Testis (tissue), 3 donors: ENCODE measurements around the gene ACSS1. TPM values are rescaled to one million over a fixed set of nuclear protein-coding genes. Genes with fewer than 3 reads are reported as not detected.
A peak's percentile ranks its signal among the peaks of the same experiment; 100 is the strongest.

Experiments
- DNase-seq: peaks from one replicate; pipeline ENCODE4 v3.0.0-alpha.2; 2019
- H3K27ac ChIP-seq, 2 donors: fragments of 200-600 bp; sonication (generic); one replicate each; pipeline ENCODE4 v1.5.1; 2019
- H3K27me3 ChIP-seq: fragments of 200-600 bp; sonication (generic); one replicate; pipeline ENCODE4 v1.5.1; 2019
- H3K36me3 ChIP-seq: fragments of 200-600 bp; sonication (generic); one replicate; pipeline ENCODE4 v1.5.1; 2017; ENCODE audit warnings: low read depth; ENCODE audit errors: missing control alignments
- H3K4me1 ChIP-seq: fragments of 200-600 bp; sonication (generic); one replicate; pipeline ENCODE4 v1.5.1; 2019
- H3K4me3 ChIP-seq, 2 donors: fragments of 200-600 bp; sonication (generic); one replicate each; pipeline ENCODE4 v1.5.1; 2017 to 2019
- H3K9me3 ChIP-seq: fragments of 200-600 bp; sonication (generic); one replicate; pipeline ENCODE4 v1.5.1; 2017
- CTCF ChIP-seq, 3 experiments: fragments of 450-650 bp in 2 of 3; fragments of 200-600 bp in 1 of 3; sonication (generic) in 1 of 3; IDR thresholded peaks; one replicate each; pipeline ENCODE4 v1.5.1; 2016 to 2019; ENCODE audit warnings: antibody characterized with exemption in 3 of 3, mild to moderate bottlenecking in 2 of 3, moderate library complexity in 1 of 3
- POLR2A ChIP-seq: fragments of 450-650 bp; IDR thresholded peaks from one replicate; pipeline ENCODE4 v1.6.1; 2017; ENCODE audit warnings: antibody characterized with exemption, mild to moderate bottlenecking, moderate library complexity
- WGBS, 2 donors: methylation state at CpG; one replicate each; pipeline ENCODE4 v1.1.5; 2018; 5-methylcytosine and 5-hydroxymethylcytosine counted together
- intact Hi-C: fragments of 100-400 bp; cut with DNase I; formaldehyde crosslinking; loops from one replicate; pipeline ENCODE4 v1.15.1; 2023; ENCODE audit warnings: low total_unique reads
- polyA plus RNA-seq: library from polyadenylated mRNA; stranded (reverse); fragments of 350-450 nt; fragmentation: Illumina TruSeq; extraction: RNeasy Lipid Tissue Mini Kit (QIAGEN cat#74804); gene quantifications from one replicate; pipeline ENCODE4 v1.2.3, GENCODE V29; 2014; ENCODE audit warnings: low read depth, low replicate concordance; ENCODE audit not compliant: insufficient read depth
- total RNA-seq, 2 donors: library from RNA; depleted of rRNA; stranded (reverse); fragments of >200 nt; gene quantifications; one replicate each; pipeline ENCODE4 v1.2.3, GENCODE V29; 2016

The ACSS1 gene
- total and polyA plus RNA-seq, 3 donors from 2014 or later: 61.5 to 184 (median 162) TPM

GRCh38 chr20:25033924-25034300, 24.0 kb downstream of the ACSS1 start:
- 26% methylated on average over 3 of the region's 3 CpGs for WGBS, 2 donors
- H3K27me3 ChIP-seq: no peaks in the 10 kb centered on the region
- intact Hi-C loops: no loop called here
- no peak for DNase-seq
- H3K4me3 ChIP-seq: no peak overlapping the region
- peak overlapping the region; percentile 38 to 75 for H3K27ac ChIP-seq
- no peak for TF ChIP-seq POLR2A
- TF ChIP-seq CTCF (IDR thresholded peaks at IDR 0.05): no peak
- H3K9me3 ChIP-seq: no peaks in the 10 kb centered on the region
- H3K36me3 ChIP-seq: no peaks in the 10 kb centered on the region
- H3K4me1 ChIP-seq: peaks cover 82% of the 10 kb centered on the region

GRCh38 chr20:25033265-25033923, 24.5 kb downstream of the ACSS1 start:
- Histone ChIP-seq H3K9me3 (no peaks in the 10 kb centered on the region), H3K4me3 (no peak overlapping the region), H3K27ac (peak overlapping the region; percentile 38 to 75), H3K4me1 (peaks cover 77% of the 10 kb centered on the region), H3K27me3 (no peaks in the 10 kb centered on the region), H3K36me3 (no peaks in the 10 kb centered on the region)
- WGBS, 2 donors: 27 to 33% methylated on average over 6 of the region's 6 CpGs
- DNase-seq: no peak
- intact Hi-C loops: no loop called here
- TF ChIP-seq POLR2A (no peak), CTCF (IDR thresholded peaks at IDR 0.05) (no peak)

GRCh38 chr20:25032478-25033264, 25.3 kb downstream of the ACSS1 start:
- H3K27me3 ChIP-seq: no peaks in the 10 kb centered on the region
- H3K4me1 ChIP-seq: peaks cover 70% of the 10 kb centered on the region
- H3K9me3 ChIP-seq: no peaks in the 10 kb centered on the region
- intact Hi-C loops: no loop called here
- DNase-seq: peak; percentile 95
- TF ChIP-seq POLR2A (no peak), CTCF (IDR thresholded peaks at IDR 0.05) (no peak)
- H3K4me3 ChIP-seq: peak overlapping the region in 1 of 2 donors; percentile 23
- WGBS, 2 donors: 7 to 18% methylated on average over 14 to 29 of the region's 29 CpGs
- H3K27ac ChIP-seq: peak overlapping the region; percentile 71 to 75
- no peaks in the 10 kb centered on the region for H3K36me3 ChIP-seq

DNA sequence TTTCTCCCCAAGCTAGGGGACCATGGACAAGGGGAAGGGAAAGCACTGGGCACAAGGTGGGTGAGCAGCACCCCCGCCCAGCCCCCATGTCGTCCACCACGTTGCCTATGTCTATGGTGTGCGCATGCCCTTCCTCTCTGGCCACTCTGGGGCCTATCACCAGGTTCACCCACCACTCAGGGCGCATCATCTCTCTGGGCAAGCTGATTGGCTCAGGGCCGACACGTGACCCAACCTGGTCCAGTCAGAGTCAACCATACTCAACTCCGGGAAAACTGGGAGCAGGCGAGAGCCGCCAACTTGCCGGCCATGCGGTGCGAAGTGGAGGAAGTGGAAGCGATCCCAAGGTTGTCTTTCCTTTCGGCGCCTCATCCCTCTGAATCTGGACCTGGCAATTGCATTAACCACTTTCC, 25.9 kb downstream of the ACSS1 start:
- peak; percentile 87 for DNase-seq
- peak overlapping the region in 1 of 2 donors; percentile 23 for H3K4me3 ChIP-seq
- WGBS, 2 donors: 41 to 51% methylated on average over 12 to 16 of the region's 16 CpGs
- TF ChIP-seq CTCF (IDR thresholded peaks at IDR 0.05) (no peak), POLR2A (no peak)
- no peaks in the 10 kb centered on the region for H3K36me3 ChIP-seq
- peak overlapping the region; percentile 71 to 75 for H3K27ac ChIP-seq
- H3K9me3 ChIP-seq: no peaks in the 10 kb centered on the region
- intact Hi-C loops: no loop called here
- H3K4me1 ChIP-seq: peaks cover 64% of the 10 kb centered on the region
- no peaks in the 10 kb centered on the region for H3K27me3 ChIP-seq
